Right atrium auricular region (tissue), 2 donors: ENCODE data around the gene TMEM187. TPM values are rescaled to one million over a fixed set of nuclear protein-coding genes. Genes with fewer than 3 reads are reported as not detected.

Source experiments
- DNase-seq: peaks from one replicate; pipeline ENCODE4 v3.0.0-alpha.2; 2019; ENCODE audit warnings: low spot score
- H3K27ac ChIP-seq, 2 donors: fragments of 200-600 bp; sonication (generic); 1 replicate in 1 of 2; 2 replicates in 1 of 2; pipeline ENCODE4 v1.5.1; 2016 to 2019
- H3K27me3 ChIP-seq, 2 donors: fragments of 200-600 bp; sonication (generic); one replicate each; pipeline versions ENCODE4 v1.5.1 to v1.6.0; 2017 to 2019
- H3K36me3 ChIP-seq: fragments of 200-600 bp; sonication (generic); one replicate; pipeline ENCODE4 v1.5.1; 2016
- H3K4me1 ChIP-seq, 2 donors: fragments of 200-600 bp; sonication (generic); one replicate each; pipeline versions ENCODE4 v1.5.1 to v1.6.0; 2017 to 2019
- H3K4me3 ChIP-seq, 2 donors: fragments of 200-600 bp; sonication (generic); 1 replicate in 1 of 2; 2 replicates in 1 of 2; pipeline ENCODE4 v1.5.1; 2017 to 2019; ENCODE audit warnings: mild to moderate bottlenecking in 1 of 2, moderate library complexity in 1 of 2
- H3K9me3 ChIP-seq, 2 donors: fragments of 200-600 bp; sonication (generic); one replicate each; pipeline ENCODE4 v1.5.1; 2019
- CTCF ChIP-seq, 2 donors: fragments of 200-600 bp; sonication (generic); IDR thresholded peaks; one replicate each; pipeline ENCODE4 v1.5.1; 2019; ENCODE audit warnings: antibody characterized with exemption in 2 of 2
- total RNA-seq, 2 donors: library from RNA; depleted of rRNA; stranded (reverse); fragments of >200 nt; gene quantifications; one replicate each; pipeline ENCODE4 v1.1.0, GENCODE V29; 2016

The TMEM187 gene
- total RNA-seq, 2 donors from 2014 or later = 4.7 to 6.4 TPM

- TF ChIP-seq CTCF (IDR thresholded peaks at IDR 0.05) = no peak
- Histone ChIP-seq H3K27me3 (no peaks in the 10 kb centered on the region), H3K4me1 (no peaks in the 10 kb centered on the region), H3K36me3 (no peaks in the 10 kb centered on the region), H3K27ac (no peak overlapping the region), H3K4me3 (no peak overlapping the region), H3K9me3 (no peaks in the 10 kb centered on the region)
- no peak for DNase-seq
These were observed 38.0 kb downstream of the TMEM187 start for GRCh38 chrX:154010330-154011087.

- no peak for TF ChIP-seq CTCF (IDR thresholded peaks at IDR 0.05)
These were observed 39.1 kb downstream of the TMEM187 start for GRCh38 chrX:154011376-154012335.

GRCh38 chrX:154012336-154012991 is 39.9 kb downstream of the TMEM187 start:
- H3K27ac ChIP-seq = no peak overlapping the region
- H3K36me3 ChIP-seq = peaks cover 11% of the 10 kb centered on the region
- H3K4me3 ChIP-seq = no peak overlapping the region
- DNase-seq = no peak
- TF ChIP-seq CTCF (IDR thresholded peaks at IDR 0.05) = no peak
- H3K9me3 ChIP-seq = no peaks in the 10 kb centered on the region
- no peaks in the 10 kb centered on the region for H3K4me1 ChIP-seq
- H3K27me3 ChIP-seq = no peaks in the 10 kb centered on the region

More at GRCh38 chrX:154011376-154012335, 39.1 kb downstream of the TMEM187 start:
- no peak for DNase-seq
- Histone ChIP-seq H3K27me3 (no peaks in the 10 kb centered on the region), H3K4me3 (no peak overlapping the region), H3K9me3 (no peaks in the 10 kb centered on the region), H3K4me1 (no peaks in the 10 kb centered on the region), H3K27ac (no peak overlapping the region), H3K36me3 (peaks cover 8% of the 10 kb centered on the region)

- Histone ChIP-seq H3K4me3 (no peak overlapping the region), H3K27me3 (no peaks in the 10 kb centered on the region), H3K27ac (no peak overlapping the region), H3K9me3 (no peaks in the 10 kb centered on the region), H3K36me3 (peaks cover 11% of the 10 kb centered on the region), H3K4me1 (no peaks in the 10 kb centered on the region)
- DNase-seq = no peak
- no peak for TF ChIP-seq CTCF (IDR thresholded peaks at IDR 0.05)
These were observed 40.5 kb downstream of the TMEM187 start for GRCh38 chrX:154013001-154013421.

- Histone ChIP-seq H3K36me3 (peaks cover 11% of the 10 kb centered on the region), H3K9me3 (no peaks in the 10 kb centered on the region), H3K4me3 (no peak overlapping the region), H3K4me1 (peaks cover 0 to 6% of the 10 kb centered on the region in 2 donors), H3K27ac (no peak overlapping the region), H3K27me3 (no peaks in the 10 kb centered on the region)
- DNase-seq = no peak
- peak; percentile 85 to 96 for TF ChIP-seq CTCF (IDR thresholded peaks at IDR 0.05)
These were observed 41.2 kb downstream of the TMEM187 start for GRCh38 chrX:154013614-154014360.
